H1 (cell line): ENCODE measurements around the gene HPGDS. TPM values are rescaled to one million over a fixed set of nuclear protein-coding genes. Genes with fewer than 3 reads are reported as not detected.

Source experiments
- SP4 ChIP-seq: IDR thresholded peaks from 2 replicates; pipeline ENCODE4 v1.6.1; 2012; ENCODE audit warnings: low read length, inconsistent platforms
- TBP ChIP-seq: IDR thresholded peaks from 2 replicates; pipeline ENCODE4 v1.6.1; 2011; ENCODE audit warnings: low read depth, low read length, improper control_type of control experiment
- polyA plus RNA-seq, 7 experiments: library from polyadenylated mRNA; depleted of rRNA in 3 of 7; stranded (reverse) in 5 of 7; unstranded in 2 of 7; fragments of >200 nt in 5 of 7; fragments of 200-250 nt in 2 of 7; gene quantifications; 1 replicate in 5 of 7; 2 replicates in 1 of 7; 4 replicates in 1 of 7; pipeline versions ENCODE4 v1.2.1 to v1.2.3, GENCODE V29; 2011 to 2013; ENCODE audit warnings: missing spikeins in 2 of 7, mixed read lengths in 2 of 7
- total RNA-seq: library from RNA; stranded (reverse); fragmentation: NEBNext Ultra II Directional; extraction: Animal tissue kit (Norgen Biotek cat#: 25700); gene quantifications from 2 replicates; pipeline ENCODE4 v1.2.1, GENCODE V29; 2021

Gene HPGDS
- total and polyA plus RNA-seq, 2 of the 8 experiments (the other 6 are each of a cell fraction or from before 2014, with no cell fraction given) = not detected

DNA sequence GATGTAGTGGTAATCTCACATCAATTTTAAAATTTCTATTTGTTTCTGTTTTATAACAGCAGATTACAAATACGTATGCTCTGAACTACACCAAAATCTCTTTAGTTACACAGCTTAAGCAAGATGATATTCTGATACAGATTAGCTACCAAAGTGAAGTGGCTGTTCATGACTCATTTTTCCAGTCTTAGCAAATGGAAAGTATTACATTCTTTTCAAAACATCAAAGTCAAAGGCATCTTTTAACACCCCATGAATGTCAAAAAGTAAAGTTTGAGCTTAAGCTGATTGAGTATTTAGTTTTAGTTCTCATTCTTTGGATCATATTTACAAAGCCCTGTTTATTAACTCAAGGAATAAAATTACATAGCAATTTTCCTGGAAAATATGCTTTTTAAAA lies 6.6 kb upstream of the HPGDS start (continued):
- TF ChIP-seq SP4 (no peak), TBP (no peak)
